HL-60/S4 treated with phorbol 12-myristate 13-acetate at 8.2 ng/mL for 4 days and 3 days (cell line): Measurements from ENCODE around the gene COL16A1.

ENCODE experiments used
- in situ Hi-C: fragments of 300-500 bp; cut with MboI; formaldehyde crosslinking; loops from 2 replicates; pipeline ENCODE4 v1.15.0; 2022; ENCODE audit warnings: low sequenced_read_pairs

COL16A1 gene

DNA sequence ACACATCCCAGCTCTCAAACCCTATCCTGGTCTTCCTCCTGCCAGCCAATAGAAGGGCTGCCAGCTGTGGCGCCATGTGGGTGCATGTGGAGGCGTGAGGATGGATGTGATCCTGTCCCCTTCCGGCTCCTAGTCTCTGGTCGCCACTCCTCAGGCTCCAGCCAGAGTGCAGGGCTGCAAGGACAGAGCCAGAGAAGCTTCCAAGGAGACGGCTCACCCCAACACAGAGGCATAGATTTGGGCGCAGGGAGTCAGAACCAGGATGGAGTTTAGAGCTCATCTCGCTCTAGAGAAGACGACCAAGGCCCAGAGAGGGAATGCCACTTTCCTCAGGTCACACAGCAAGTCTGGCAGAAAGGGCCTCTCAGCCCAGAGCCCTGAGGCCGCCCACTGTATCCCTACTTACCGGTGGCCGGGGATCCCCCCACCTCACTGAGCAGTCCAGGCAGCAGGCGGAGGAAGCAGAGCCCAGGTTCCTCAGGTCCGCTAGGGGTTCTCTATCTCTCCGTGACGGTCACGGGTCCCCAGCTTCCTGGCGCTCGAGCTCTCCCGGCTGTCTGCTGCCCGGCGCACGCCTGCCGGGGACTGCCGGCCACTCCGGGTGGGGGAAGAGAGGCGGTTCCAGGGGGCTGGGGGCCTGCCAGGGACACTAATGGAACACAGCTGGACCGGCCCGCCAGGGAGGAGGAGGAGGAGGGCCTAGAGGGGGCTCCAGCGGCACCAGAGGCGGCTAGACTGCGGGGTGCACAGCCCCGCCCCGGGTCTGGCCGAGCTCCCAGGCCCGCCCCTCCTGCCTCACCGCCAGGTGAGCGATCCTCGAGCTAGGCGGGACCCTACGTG is at the start of gene COL16A1:
COL16A1 (minus strand) TSS at position 587 of the 840 bp plus-strand sequence. CDS start 1,824 bp downstream, outside the sequence.
- in situ Hi-C loops: no loop called here

DNA sequence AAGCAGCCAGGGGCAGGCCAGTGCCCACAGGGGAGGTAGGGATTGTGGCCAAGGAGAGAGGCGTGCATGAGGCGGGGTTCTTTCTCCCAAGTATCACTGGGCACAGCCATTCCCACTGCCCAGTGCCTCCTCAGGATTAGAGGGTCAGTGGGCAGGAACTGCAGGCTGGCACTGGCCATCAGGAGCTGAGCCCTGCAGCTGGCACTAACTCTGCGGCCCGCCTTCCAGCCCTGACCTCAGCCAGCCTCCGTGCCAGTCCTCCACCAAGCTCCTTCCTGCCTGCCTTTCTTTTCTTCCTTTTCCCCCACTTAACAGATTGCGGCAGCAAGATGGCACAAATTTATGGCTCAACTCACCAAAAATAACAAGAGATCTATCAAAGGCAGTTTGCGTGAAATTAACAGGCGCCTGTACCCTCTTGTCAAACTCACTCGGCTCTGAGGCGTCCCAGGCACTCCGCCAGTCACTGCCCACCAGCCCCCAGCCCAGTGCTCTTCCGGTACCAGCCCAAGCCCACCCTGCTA is 49.2 kb upstream of the COL16A1 start:
- in situ Hi-C loops: no loop called here

DNA sequence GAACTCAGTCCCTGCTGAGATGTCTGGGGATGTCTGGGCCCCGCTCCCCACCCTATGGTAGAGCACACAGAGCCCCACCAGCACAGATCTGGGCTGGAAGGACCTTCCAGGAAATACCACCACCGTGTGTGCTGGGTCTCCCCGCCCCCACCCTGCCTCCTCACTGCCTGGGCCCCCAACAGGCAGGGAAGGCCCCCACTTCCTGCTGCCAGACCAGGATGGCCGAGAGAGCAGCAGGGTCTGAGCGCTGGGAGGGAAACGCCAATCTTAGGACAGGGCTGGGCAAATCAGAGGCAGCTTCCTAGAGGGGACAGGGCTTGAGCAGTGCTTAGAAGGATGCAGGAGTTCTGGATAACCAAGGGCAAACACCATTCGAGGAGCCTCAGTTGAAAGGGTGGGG is 48.4 kb upstream of the COL16A1 start:
- in situ Hi-C loops: no loop called here

DNA sequence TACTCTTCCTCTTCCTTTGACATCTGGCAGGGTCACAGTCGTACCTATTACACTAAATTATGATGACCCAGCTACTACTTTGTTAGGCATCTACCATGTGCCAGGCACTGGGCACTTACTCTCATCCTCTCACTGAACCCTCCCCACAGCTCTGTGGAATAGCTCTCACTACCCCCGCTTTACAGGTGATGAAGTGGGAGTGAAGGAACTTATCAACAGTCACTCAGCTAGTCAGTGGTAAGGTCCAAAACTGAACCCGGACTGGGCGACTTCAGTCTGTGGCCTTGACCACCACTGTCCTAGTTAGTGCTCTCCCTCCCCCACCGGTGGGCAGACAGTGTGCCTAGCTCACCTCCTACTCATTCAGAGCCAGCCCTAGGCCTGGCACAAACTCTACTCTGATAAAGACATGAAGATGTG is 48.0 kb upstream of the COL16A1 start:
- in situ Hi-C loops: no loop called here

DNA sequence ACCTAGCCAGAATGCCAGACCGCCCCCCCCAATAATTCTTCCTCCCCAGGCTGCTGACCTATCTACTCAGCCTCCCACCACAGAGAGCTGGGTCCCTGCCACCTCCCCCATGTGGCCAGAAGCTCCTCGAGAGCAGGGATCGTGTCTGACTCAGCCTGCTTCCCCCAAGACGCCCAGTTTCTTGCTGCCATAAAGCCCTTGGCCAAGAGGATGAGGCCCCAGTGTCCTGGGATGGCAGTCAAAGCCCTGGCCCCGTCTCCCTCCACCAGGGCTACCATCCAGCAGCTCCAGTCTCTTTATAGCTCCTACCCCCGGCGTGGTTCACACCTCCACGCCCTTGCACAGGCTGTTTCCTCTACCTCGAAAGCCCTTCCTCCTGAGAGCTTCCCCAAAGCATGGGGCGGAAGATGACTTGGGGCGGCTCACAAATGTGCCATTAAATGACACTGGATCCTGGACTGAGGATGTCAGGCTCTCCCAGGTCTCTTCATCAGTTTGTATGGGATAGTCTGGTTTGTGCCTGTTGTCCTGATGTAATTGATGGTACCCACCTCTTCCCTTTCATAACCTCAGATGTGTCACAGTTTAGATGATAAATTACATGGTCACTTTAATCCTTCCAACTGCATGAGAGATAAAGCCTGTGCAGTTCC is 47.2 kb upstream of the COL16A1 start:
- in situ Hi-C loops: no loop called here

DNA sequence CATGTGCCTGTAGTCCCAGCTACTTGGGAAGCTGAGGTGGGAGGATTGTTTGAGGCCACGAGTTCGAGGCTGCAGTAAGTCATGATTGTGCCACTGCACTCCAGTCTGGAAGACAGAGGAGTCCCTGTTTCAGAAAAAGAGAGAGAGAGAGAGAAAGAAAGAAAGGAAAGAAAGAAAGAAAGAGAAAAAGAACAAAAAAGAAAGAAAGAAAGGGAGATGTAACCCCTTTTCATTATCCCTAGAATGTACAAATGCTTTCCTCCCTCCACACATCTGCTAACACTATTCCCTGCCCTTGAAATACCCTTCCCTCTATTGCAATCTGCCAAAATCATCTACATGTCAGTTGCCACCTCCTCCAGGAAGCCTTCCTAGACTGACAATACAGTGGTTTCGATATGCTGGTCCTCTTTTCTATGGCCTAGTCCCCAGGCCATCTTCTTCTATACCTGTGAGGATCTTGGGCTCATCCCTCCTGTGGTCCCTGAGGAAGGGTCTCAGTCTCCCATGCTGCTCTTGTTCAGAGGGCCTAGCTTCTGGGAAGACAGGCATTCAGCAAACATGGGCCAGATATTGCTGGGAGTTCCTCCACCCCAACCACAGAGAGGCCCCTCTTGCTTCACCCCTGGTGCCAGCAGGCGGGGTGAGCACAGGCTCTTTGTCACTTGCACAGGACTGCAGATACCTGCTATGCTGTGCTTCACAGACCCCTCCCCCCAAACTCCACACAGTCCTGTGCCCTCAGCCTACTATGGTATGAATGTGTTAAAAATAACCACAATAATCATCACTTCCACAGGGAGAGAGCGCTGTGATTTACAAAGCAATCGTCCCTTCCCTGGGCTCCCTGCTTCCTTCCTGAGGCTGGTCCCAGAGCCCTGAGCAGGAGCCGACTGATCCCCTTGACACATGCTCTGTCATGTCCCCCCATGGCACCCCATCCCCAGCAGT is 46.2 kb upstream of the COL16A1 start:
- in situ Hi-C loops: no loop called here

DNA sequence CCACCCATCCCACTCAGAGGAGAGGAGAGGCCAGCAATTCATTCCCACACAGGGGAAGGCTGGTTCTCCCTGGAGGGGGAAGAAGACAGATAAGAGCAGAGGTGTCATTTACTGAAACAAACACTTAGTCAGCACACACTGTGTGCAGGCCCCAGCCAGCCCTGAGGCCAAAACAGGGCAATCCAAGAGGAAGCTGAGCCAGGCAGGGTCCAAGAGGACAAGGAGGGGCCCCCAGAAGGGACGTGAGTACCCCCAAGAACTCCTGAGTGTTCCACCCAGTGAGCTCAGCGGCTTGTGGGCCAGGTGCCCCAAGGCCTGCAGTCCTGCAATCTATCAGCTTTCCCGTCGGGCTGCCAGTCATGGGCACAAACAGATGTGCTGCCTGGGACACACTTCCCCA is 44.5 kb upstream of the COL16A1 start:
- in situ Hi-C loops: no loop called here

DNA sequence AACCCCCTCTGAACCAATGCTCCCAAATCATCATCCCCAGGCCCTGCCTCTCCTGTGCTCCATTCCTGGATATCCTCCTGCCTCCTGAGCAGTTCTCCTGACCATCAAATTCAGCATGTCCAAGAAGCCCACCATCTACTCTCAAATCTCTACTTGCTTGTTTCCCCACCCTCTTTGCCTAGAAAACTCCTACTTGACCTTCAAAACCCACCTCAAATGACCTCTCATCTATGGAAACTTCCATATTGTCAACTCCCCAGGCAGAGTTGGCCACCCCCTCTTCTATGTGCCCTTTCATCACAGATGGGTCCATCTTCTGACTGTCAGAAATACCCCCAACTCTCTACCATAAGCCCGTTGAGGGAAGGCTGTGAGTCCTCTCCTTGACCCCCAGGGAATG is 43.5 kb upstream of the COL16A1 start:
- in situ Hi-C loops: no loop called here

DNA sequence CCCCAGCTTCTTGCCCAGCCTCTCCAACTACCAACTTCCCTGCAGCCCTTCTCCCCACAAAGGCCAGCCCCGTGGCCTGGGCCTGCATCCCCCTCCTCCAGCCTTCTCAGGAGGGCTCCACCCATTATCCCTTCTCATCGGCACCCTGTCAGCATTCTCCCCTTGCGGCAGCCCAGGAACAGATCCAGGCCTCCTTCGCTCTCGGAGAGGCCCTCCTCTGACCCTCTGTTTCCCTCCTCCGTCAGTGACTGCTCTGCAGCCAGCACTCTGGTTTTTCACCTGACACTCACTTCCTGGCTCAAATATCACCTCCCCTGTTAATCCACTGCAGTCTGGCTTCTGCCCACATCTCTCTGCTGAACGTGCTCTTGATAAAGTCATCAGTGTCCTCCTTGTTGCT is 42.9 kb upstream of the COL16A1 start:
- in situ Hi-C loops: no loop called here

DNA sequence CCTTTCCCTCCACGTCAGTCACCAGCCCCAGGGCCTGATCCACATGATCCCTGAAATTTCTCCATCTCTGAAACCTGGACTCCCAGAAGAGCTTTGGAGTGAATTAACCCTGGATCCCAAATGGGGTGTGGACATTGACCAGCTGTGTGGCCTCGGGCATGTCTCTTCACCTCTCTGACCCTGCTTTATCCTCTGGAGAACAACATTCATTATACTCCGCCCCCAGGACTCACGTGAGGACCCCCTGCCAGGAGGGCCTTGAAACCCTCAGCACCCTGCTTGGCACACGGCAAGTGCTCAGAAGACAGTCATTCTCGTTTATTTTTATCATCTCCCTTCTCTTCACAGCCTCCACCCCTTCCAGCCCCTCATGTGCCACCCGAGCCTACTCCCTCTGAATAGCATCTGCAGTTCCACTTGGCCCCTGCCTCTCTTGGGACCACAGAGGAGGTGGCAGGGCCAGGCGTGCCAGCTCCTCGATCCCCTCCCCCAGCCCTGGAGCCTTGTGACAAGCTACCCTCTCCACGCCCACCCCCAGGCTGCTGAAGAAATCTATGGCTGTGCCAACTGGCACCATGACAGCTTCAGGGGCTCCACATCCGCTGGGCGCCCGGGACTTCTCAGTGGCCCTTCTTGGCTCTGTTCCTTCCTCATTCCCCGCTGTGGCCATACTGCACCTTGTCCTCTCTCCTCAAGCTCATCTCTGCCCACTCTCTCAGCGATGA is 42.3 kb upstream of the COL16A1 start:
- in situ Hi-C loops: no loop called here

DNA sequence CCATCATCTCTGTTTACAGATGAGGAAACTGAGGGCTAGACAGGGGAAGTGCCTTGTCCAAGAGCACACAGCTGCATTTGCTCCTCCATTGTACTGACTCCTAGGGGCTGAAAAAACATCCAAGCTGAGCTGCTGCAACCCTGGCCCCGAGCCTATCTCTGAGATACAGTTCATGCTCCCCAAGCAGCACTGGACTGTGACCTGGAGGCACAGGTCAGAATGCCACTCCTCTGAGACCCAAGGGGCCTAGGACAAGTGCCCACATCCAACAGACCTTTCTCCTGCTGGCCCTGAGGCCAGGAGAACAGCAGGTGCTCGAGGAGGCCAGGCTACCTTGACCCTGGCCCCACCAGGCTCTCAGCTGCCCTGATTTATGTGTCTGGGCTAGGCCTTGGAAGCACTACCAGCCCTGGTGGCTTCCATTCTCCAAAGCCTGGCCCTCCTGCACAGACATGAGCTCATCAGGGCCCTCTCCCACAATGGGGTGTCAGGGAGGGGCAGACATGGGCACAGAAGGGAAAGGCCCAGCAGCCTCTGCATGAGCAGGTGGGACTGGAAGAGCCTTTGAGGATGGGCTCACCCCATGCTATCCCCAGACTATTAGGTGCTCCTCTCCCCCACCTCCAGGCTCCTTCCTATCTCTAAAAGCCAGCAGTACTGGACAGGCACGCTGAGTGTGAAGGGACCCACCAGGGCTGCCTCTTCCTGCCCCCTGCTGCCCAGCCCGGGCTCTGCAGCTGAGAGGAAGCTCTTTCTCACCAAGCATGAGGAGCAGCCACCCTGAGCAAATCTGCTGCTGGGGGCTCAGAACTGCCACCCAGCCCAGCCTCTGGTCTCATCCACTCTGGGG is 41.5 kb upstream of the COL16A1 start:
- in situ Hi-C loops: no loop called here

DNA sequence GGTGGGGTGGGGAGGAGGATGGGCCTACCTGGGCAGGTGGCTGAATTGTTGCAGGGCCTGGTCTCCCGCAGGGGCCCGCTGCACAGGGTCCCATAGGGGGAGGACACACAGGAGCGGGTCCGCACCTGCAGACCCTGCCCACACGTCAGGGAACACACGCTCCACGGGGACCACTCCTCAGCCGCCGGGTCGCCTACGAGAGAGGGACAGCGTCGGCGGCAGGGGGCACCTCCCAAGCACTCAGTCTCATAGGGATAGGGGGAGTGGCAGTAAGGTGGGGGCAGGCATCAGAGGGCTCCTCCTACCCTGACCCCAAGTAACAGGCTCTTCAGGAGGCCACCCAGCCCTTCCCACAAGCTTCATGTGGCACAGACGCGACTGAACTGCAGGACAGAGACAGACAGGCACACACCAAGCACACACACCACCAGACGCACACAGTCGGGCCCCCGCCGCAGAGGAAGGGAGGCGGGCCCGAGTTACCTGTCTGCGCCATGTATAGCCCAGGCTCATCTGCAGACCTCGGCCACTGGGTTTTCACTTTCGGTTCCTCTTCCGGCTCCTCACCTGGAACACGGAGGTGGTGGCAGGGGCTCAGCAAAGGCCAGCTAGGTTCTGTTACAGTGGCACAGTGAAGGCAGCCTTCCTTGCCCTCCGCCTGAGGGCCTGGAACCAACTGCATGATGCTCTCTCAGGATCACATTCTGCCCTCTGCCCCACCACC is 40.5 kb upstream of the COL16A1 start:
- in situ Hi-C loops: no loop called here

DNA sequence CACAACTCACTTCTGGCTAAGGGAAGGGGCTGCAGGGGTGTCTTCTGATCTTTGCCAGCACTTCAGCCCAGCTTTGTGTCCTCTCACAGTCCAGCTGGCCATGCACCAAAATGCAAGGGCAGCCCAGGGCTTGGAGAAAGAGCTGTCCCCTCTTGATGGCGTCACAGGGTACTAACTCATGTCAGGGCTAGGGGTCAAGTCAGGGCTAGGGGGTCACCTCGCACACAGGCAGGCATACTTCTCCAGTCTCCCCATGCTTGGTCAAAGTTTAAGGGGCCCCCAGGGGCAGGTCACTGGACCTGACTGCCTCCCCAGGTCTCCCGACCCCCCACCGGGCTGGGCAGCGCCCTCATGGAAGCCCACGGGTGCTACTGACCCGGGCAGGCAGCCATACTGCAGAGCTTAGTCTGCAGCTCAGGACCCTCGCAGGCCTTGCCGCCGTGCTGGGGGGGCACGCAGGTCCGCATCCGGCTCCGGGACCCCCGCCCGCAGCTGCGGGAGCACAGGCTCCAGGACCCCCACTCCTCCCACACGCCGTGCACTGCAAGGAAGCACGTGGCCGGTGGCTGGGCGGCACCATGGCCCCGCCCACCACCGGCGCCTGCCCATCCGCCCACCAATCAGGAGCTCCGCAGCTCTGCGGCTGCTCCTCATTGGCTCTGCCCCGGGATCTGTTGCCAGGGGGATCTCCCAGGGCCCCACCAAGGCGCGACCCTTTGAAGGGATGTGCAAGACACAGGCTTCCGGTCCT is 38.8 kb upstream of the COL16A1 start:
- in situ Hi-C loops: no loop called here

DNA sequence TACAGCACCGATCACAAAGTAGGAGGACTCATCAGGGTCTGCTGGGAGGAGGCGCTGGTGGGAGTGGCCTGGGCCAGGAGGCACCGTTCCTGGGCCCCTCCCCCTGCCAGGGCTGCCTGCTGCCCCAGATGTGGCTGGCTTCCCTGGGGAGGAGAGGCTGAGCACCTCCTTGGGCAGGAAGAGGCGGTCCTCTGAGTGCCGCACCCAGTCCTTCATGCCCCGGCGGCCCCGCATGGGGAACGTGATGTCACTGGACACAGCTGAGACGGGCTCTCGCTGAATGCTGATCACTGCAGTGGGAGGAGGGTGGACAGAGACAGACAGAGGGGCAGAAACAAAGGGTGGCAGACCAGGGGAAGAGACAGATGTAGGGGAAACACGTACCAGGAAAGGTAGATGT is 35.5 kb upstream of the COL16A1 start:
- in situ Hi-C loops: no loop called here

DNA sequence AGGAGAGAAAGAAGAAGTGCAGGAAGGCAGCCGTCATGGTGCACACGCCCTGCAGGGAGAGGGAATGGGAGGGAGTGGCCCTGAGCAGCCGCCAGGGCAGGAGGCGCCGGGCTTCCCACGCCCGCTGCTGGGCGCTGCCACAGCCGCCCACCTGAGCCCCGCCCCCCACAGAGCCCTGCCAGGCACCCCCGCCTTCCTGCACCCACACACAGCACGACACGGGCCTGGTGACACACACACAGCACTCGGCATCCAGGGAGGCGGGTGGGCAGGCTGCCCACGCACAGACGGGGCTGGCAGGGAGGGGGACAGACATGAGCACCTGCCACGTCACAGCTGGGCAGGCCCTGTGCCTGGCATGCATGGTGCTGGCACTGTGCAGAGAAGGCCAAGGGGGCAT is 32.9 kb upstream of the COL16A1 start:
- in situ Hi-C loops: no loop called here

DNA sequence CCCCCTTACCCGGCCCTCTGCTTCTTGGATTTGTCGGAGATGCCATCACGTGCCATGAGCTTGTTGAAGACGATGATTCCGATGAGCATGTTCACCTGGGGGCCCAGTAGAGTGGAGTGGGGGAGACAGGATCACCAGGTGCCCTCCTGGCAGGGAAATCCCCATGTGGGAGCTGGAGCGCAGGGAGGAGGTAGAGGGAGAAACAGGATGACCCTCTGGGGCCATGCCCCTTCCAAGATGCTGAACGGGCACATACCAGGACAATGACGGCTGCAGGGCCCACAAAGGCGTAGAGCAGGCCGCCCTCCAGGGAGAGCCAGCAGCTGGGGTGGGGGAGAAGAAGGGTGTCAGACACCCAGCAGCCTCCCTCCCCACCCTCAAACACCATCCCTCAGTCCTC is 31.8 kb upstream of the COL16A1 start:
- in situ Hi-C loops: no loop called here

DNA sequence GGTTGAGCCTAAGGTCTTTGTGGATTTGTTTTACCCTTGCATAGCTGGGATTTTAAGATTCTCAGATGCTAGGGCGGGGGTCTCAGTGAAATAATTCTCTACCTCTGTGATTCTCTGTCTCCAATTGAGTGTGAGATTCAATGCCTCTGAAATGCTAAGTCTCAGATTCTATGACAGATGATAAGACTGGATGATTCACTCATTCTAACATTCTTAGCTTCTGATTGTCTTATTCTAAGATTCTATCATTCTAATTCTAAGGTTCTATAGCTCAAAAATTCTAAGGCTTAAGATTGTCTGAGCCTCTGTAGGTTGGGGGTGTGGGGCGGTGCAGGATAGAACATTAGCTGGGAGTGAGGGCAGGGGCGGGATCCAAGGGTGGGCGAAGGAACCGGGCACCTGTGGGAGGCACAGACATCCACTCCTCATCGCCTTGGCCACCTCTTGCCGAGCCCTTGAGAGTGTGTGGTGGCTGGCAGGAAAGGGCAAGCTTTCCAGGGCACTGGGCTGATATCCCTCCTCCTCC is 30.8 kb upstream of the COL16A1 start:
- in situ Hi-C loops: no loop called here
